Activated T-cell treated with anti-CD3 and anti-CD28 coated beads for 48 hours (primary cell): ENCODE measurements around the gene C10orf105.

Experiments
- DNase-seq: peaks from one replicate; pipeline ENCODE4 v3.0.0-alpha.2; 2020; ENCODE audit warnings: low read depth

Gene C10orf105

GRCh38 chr10:71737001-71737833 is 17.6 kb upstream of the C10orf105 start:
- DNase-seq: no peak

GRCh38 chr10:71736570-71736952 is 17.0 kb upstream of the C10orf105 start:
- no peak for DNase-seq

- DNase-seq: no peak
Measured at GRCh38 chr10:71735709-71736569, 16.4 kb upstream of the C10orf105 start.

GRCh38 chr10:71734797-71735196 is 15.2 kb upstream of the C10orf105 start:
- no peak for DNase-seq

GRCh38 chr10:71731791-71732190 is 12.2 kb upstream of the C10orf105 start:
- no peak for DNase-seq

GRCh38 chr10:71729161-71729636 is 9.6 kb upstream of the C10orf105 start:
- DNase-seq: no peak

GRCh38 chr10:71727738-71728737 is 8.5 kb upstream of the C10orf105 start:
- DNase-seq: no peak

GRCh38 chr10:71727105-71727737 is 7.6 kb upstream of the C10orf105 start:
- no peak for DNase-seq

GRCh38 chr10:71726580-71727104 is 7.1 kb upstream of the C10orf105 start:
- no peak for DNase-seq

GRCh38 chr10:71725998-71726579 is 6.5 kb upstream of the C10orf105 start:
- peak; percentile 82 for DNase-seq

- DNase-seq: no peak
Measured at GRCh38 chr10:71725249-71725648, 5.7 kb upstream of the C10orf105 start.

- DNase-seq: no peak
Measured at GRCh38 chr10:71724539-71724938, 5.0 kb upstream of the C10orf105 start.

GRCh38 chr10:71723311-71723710 is 3.7 kb upstream of the C10orf105 start:
- no peak for DNase-seq

GRCh38 chr10:71722849-71723248 is 3.3 kb upstream of the C10orf105 start:
- no peak for DNase-seq

- no peak for DNase-seq
Measured at GRCh38 chr10:71721313-71721712, 1.7 kb upstream of the C10orf105 start.

GRCh38 chr10:71720288-71720687 is 710 bp upstream of the C10orf105 start:
- DNase-seq: no peak

GRCh38 chr10:71719042-71719441 is 536 bp downstream of the C10orf105 start:
- DNase-seq: no peak

- DNase-seq: no peak
Measured at GRCh38 chr10:71718165-71718698, 1.3 kb downstream of the C10orf105 start.

- DNase-seq: no peak
Measured at GRCh38 chr10:71717551-71717951, 2.0 kb downstream of the C10orf105 start.

- DNase-seq: no peak
Measured at GRCh38 chr10:71717056-71717455, 2.5 kb downstream of the C10orf105 start.
